ENCODE results near the gene MTHFS. TPM values are rescaled to one million over a fixed set of nuclear protein-coding genes. Genes with fewer than 3 reads are reported as not detected.

The MTHFS gene
- total RNA-seq, 1 experiment from 2014 or later, result 27.1 TPM

- H3K4me3 ChIP-seq, result no peak overlapping the region
- no peaks in the 10 kb centered on the region for H3K4me1 ChIP-seq (replicated peaks; ENCODE audit: insufficient read depth)
- H4K20me1 ChIP-seq (ENCODE audit: insufficient read depth), result no peaks in the 10 kb centered on the region
- no peaks in the 10 kb centered on the region for H3K9me2 ChIP-seq (ENCODE audit: insufficient read depth)
- H3K27ac ChIP-seq, result no peak overlapping the region
- no peaks in the 10 kb centered on the region for H3K27me3 ChIP-seq (ENCODE audit: insufficient read depth, low read depth)
- H3K79me2 ChIP-seq (ENCODE audit: low read depth), result no peaks in the 10 kb centered on the region
- H3F3A ChIP-seq (ENCODE audit: insufficient read depth, low read depth), result no peaks in the 10 kb centered on the region
- no peaks in the 10 kb centered on the region for H3K36me3 ChIP-seq (ENCODE audit: low read depth)
- no peak for TF ChIP-seq EZH2 (IDR thresholded peaks at IDR 0.05; ENCODE audit: low read depth)
- TF ChIP-seq CTCF (conservative IDR thresholded peaks at IDR 0.05), result no peak
- CTCF ChIA-PET, result no interaction called here
- H2AFZ ChIP-seq, result no peak overlapping the region
- no TSS peak for BruUV-seq (replicated peaks)
- intact Hi-C loops (cut with micrococcal nuclease; ENCODE audit: unreplicated experiment), result no loop called here
- no peak overlapping the region for H3K4me2 ChIP-seq
- POLR2A ChIA-PET (ENCODE audit: unreplicated experiment), result no interaction called here
- DNase-seq, result no peak
- H3K9me3 ChIP-seq (ENCODE audit: insufficient read depth, low read depth), result no peaks in the 10 kb centered on the region
Measured at GRCh38 chr15:79815468-79815867, 81.3 kb downstream of the MTHFS start.

- no peak for DNase-seq
- Histone ChIP-seq H3K9me2 (ENCODE audit: insufficient read depth) (no peaks in the 10 kb centered on the region), H3K4me3 (no peak overlapping the region), H3K4me2 (no peak overlapping the region), H3K27ac (no peak overlapping the region), H3F3A (ENCODE audit: insufficient read depth, low read depth) (no peaks in the 10 kb centered on the region), H3K9me3 (ENCODE audit: insufficient read depth, low read depth) (no peaks in the 10 kb centered on the region), H2AFZ (no peak overlapping the region), H3K4me1 (replicated peaks; ENCODE audit: insufficient read depth) (no peaks in the 10 kb centered on the region), H4K20me1 (ENCODE audit: insufficient read depth) (no peaks in the 10 kb centered on the region), H3K36me3 (ENCODE audit: low read depth) (no peaks in the 10 kb centered on the region), H3K27me3 (ENCODE audit: insufficient read depth, low read depth) (no peaks in the 10 kb centered on the region), H3K79me2 (ENCODE audit: low read depth) (no peaks in the 10 kb centered on the region)
- BruUV-seq (replicated peaks), result no TSS peak
- POLR2A ChIA-PET (ENCODE audit: unreplicated experiment), result no interaction called here
- CTCF ChIA-PET, result no interaction called here
- TF ChIP-seq CTCF (conservative IDR thresholded peaks at IDR 0.05) (no peak), EZH2 (IDR thresholded peaks at IDR 0.05; ENCODE audit: low read depth) (no peak)
- intact Hi-C loops (cut with micrococcal nuclease; ENCODE audit: unreplicated experiment), result no loop called here
Measured at GRCh38 chr15:79812541-79812940, 84.3 kb downstream of the MTHFS start.

- POLR2A ChIA-PET (ENCODE audit: unreplicated experiment), result no interaction called here
- no TSS peak for BruUV-seq (replicated peaks)
Measured at GRCh38 chr15:79811406-79812405, 85.1 kb downstream of the MTHFS start.

More at GRCh38 chr15:79811406-79812405, 85.1 kb downstream of the MTHFS start:
- no peak for DNase-seq
- CTCF ChIA-PET, result no interaction called here
- Histone ChIP-seq H3K9me2 (ENCODE audit: insufficient read depth) (no peaks in the 10 kb centered on the region), H3K36me3 (ENCODE audit: low read depth) (no peaks in the 10 kb centered on the region), H3K4me1 (replicated peaks; ENCODE audit: insufficient read depth) (no peaks in the 10 kb centered on the region), H3K4me3 (no peak overlapping the region), H3F3A (ENCODE audit: insufficient read depth, low read depth) (no peaks in the 10 kb centered on the region), H3K27ac (no peak overlapping the region), H3K27me3 (ENCODE audit: insufficient read depth, low read depth) (no peaks in the 10 kb centered on the region), H4K20me1 (ENCODE audit: insufficient read depth) (no peaks in the 10 kb centered on the region), H3K9me3 (ENCODE audit: insufficient read depth, low read depth) (no peaks in the 10 kb centered on the region), H2AFZ (no peak overlapping the region), H3K79me2 (ENCODE audit: low read depth) (no peaks in the 10 kb centered on the region), H3K4me2 (no peak overlapping the region)
- TF ChIP-seq CTCF (conservative IDR thresholded peaks at IDR 0.05) (no peak), EZH2 (IDR thresholded peaks at IDR 0.05; ENCODE audit: low read depth) (no peak)
- intact Hi-C loops (cut with micrococcal nuclease; ENCODE audit: unreplicated experiment), result no loop called here

Measured in PC-9 (cell line).